ENCODE data around the gene RYR2. TPM values are rescaled to one million over a fixed set of nuclear protein-coding genes. Genes with fewer than 3 reads are reported as not detected.

Gene RYR2
- total and polyA plus RNA-seq, 9 of the 15 experiments (the other 6 are each of a cell fraction or from before 2014, with no cell fraction given): 0.03 to 0.42 (median 0.14) TPM

- peaks cover 0 to 6% of the 10 kb centered on the region in 2 experiments; a peak in 3 of 5 replicates for H3K27me3 ChIP-seq (ENCODE audit: control insufficient read depth in 2 of 2, insufficient read depth in 2 of 2, low read length in 2 of 2)
- H3K4me2 ChIP-seq (ENCODE audit: insufficient read depth, low read length): no peak overlapping the region
- no peaks in the 10 kb centered on the region for H4K20me1 ChIP-seq (replicated peaks; ENCODE audit: control insufficient read depth, insufficient read depth, low read length)
- H3K9ac ChIP-seq (ENCODE audit: insufficient read depth in 1 of 2, low read depth in 2 of 2, low read length in 2 of 2): no peak overlapping the region
- no peaks in the 10 kb centered on the region for H3K9me1 ChIP-seq (ENCODE audit: control insufficient read depth, insufficient read depth, low read length)
- no peak for FAIRE-seq
- 1% methylated on average over 4 of the region's 4 CpGs for WGBS (ENCODE audit: insufficient coverage, low coverage, missing lambda C conversion rate)
- H3K27ac ChIP-seq (ENCODE audit: extremely low read depth, low read depth, low read length): no peak overlapping the region
- no peaks in the 10 kb centered on the region for H3K4me1 ChIP-seq (replicated peaks in 1 of 2; ENCODE audit: control insufficient read depth in 2 of 2, insufficient read depth in 2 of 2, low read length in 2 of 2)
- no peak overlapping the region for H3K4me3 ChIP-seq
- H2AFZ ChIP-seq (ENCODE audit: low read depth, low read length): no peak overlapping the region
- DNase-seq (ENCODE audit: extremely low read depth in 1 of 4, low spot score in 3 of 4): no peak
- BruUV-seq (replicated peaks): no TSS peak
- intact Hi-C loops (cut with micrococcal nuclease) (loop anchor here (10.0 kb wide), 1 partner anchor 508 kb away; the partner anchor contains the start of gene HEATR1), in situ Hi-C loops (cut with MboI) (no loop called here)
- TF ChIP-seq NKRF (IDR thresholded peaks at IDR 0.05; ENCODE audit: borderline replicate concordance): no peak
- TF ChIP-seq CBFA2T2 (conservative IDR thresholded peaks at IDR 0.05): no peak
- no peak for TF ChIP-seq ZSCAN29 (IDR thresholded peaks at IDR 0.05)
- no peak for TF ChIP-seq ZNF324 (CRISPR knock-in tag; IDR thresholded peaks at IDR 0.05)
- TF ChIP-seq EGR1 (conservative IDR thresholded peaks at IDR 0.05): no peak
- no peak for TF ChIP-seq NONO (IDR thresholded peaks at IDR 0.05; ENCODE audit: low read depth in 2 of 2, low read length in 1 of 2)
- no peak for TF ChIP-seq PCBP2 (IDR thresholded peaks at IDR 0.05; ENCODE audit: low read depth, low read length, poor library complexity, severe bottlenecking)
- no peak for TF ChIP-seq ARID2 (IDR thresholded peaks at IDR 0.05)
- TF ChIP-seq ZNF282 (CRISPR knock-in tag; IDR thresholded peaks at IDR 0.05): no peak
- no peak for TF ChIP-seq RFX1 (IDR thresholded peaks at IDR 0.05)
- no peak for TF ChIP-seq JUNB (CRISPR knock-in tag; conservative IDR thresholded peaks at IDR 0.05)
- no peak for TF ChIP-seq TAF15 (IDR thresholded peaks at IDR 0.05; ENCODE audit: low read depth, low read length)
- no peak for TF ChIP-seq ZNF583 (CRISPR knock-in tag; IDR thresholded peaks at IDR 0.05)
- TF ChIP-seq FOS (IDR thresholded peaks at IDR 0.05; ENCODE audit: extremely low read depth, insufficient read length): no peak
- TF ChIP-seq HMG20A (CRISPR knock-in tag; conservative IDR thresholded peaks at IDR 0.05): no peak
- TF ChIP-seq POLR2H (tag; IDR thresholded peaks at IDR 0.05; ENCODE audit: low read depth): no peak
- TF ChIP-seq PHF21A (IDR thresholded peaks at IDR 0.05; ENCODE audit: borderline replicate concordance, low read depth): no peak
- no peak for TF ChIP-seq RAD51 (IDR thresholded peaks at IDR 0.05; ENCODE audit: borderline replicate concordance, low read depth)
- TF ChIP-seq ZBTB12 (CRISPR knock-in tag; IDR thresholded peaks at IDR 0.05): no peak
- no peaks in the 10 kb centered on the region for H3K36me3 ChIP-seq (ENCODE audit: control insufficient read depth, insufficient read depth, low read length)
- ATAC-seq: no peak
- ChIA-PET CTCF (ENCODE audit: low intra/inter-chr PET ratio) (no interaction called here), POLR2A (no interaction called here)
- H3K9me3 ChIP-seq (replicated peaks; ENCODE audit: control insufficient read depth, insufficient read depth, low read depth, low read length): no peaks in the 10 kb centered on the region
- no peaks in the 10 kb centered on the region for H3K79me2 ChIP-seq (ENCODE audit: control insufficient read depth, insufficient read depth, low read length)
These were observed 70.7 kb downstream of the RYR2 start for GRCh38 chr1:237112663-237113062.
